CD4-positive, alpha-beta T cell treated with Interleukin-6 at 100 ng/mL for 8 hours (primary cell): ENCODE results near the gene HOXB6.
A peak's percentile ranks its signal among the peaks of the same experiment; 100 is the strongest.

Experiments used
- DNase-seq: peaks from one replicate; pipeline ENCODE4 v3.0.0-alpha.2; 2020; ENCODE audit warnings: mixed read lengths, low spot score

HOXB6 gene

DNA sequence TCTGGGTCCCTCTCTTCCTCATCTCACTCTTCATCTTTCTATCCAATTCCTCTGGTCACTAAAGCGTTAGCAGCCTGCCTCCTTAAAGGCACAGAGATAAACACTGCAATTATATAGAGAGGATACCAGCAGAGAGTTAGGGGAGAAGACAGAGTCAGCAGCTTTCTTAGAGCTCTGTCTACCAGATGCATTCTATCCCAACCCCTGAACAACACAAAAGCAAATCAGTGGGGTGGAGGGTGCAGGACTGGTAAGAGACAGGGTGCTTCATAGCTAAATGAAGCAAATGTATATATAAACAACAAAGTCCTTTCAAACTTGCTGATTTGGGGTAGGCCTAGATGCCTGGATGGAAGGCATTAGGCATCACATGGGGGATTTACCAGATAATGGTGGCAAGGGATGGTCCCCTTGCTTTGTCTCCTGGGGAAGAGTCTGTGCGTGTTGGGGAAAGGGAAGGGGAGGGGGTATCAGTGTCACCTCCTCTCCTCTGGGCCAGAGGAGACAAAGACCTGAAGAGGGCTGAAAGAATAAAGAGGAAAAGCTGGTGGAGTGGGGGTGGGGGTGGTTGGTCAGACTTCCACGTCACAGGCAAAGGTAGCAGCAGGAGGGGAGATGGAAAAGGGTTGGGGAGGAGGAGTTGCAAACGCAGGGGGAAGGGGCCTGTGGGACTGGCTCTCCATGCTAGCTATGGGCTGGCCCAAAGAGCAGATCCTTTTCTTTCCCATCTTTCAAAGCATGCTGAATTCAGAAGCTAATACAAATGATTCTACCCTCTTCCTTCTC lies 38.7 kb downstream of the HOXB6 start:
- DNase-seq = no peak

DNA sequence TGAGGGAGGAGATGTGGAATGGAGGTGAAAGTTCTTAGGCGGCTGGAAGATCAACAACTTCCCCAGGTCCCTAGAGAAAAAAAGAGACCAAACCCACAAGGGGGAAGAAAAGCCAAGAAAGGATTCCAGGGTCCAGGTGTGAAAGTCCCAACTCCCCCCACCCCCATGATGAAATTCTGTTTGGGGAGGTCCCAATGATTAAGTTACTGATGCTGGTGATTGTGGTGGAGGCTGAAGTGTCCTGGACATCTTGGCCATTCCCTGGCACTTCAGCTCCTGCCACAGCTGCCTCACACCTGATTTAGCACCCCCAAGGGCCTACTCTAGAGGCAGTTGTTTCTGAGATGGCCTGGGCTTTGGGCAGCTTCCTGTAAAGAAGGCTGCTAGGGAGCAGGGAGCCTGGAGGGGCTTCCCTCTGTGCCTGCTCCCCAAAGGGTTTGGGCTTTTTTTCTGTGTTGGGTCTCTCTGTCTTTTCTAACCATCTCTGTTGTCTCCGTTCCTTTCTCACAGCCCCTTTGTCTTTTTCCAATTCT lies 39.7 kb downstream of the HOXB6 start:
- DNase-seq = no peak

DNA sequence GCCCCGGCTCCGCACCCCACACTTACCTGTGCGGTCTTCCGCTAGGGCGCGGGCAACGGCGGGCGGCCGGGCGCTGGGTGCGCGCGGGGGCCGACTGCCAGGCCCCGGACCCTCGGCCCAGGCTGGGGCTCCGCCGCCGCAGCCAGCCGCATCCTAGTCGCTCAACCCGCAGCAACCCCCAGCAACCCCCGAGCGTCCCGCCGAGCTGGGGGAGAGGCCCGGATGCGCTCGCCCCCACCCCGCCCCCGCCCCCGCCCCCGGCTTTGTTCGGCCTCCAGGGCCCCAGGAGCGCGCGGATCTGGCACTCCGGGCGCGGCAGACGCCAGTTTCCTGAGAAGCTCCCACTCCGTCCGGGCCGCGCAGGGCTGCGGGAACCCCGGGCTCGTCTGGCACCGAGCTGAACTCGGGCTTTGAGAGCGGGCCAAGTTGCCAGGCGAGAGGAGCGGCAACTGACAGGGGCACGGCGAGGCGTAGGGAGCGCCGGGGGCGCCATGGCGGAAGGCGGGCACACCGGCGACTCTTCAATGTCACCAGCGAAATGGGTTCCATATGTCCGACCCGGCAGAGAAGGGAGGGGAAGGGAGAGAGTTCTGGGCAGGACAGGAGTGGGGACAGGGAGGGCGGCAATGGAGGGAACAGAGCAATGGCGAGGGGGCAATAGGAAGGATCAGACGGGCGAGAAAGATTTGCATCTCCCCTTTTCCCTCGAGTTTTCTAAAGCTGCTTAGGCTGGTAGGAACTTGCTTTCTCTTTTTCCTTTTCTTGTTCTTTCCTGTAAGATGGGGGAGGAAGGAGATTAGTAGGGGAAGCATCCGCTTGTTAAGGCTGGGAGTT lies 40.4 kb downstream of the HOXB6 start:
- DNase-seq = no peak

DNA sequence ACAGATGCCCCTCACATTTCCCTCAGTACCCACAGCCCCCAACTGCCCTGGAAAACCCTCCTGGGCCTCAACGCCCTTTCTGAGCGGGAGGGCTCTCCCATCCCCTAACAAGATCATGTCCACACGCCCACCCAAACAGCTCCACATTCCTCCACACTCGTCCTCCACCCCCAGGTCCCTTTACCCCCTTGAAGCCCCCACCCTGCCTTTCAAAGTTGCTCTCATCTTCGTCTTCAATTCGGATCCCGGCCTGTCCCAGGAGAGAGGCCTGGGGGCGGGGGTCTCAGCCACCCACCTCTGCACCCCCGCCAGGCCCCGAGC lies 41.0 kb downstream of the HOXB6 start:
- DNase-seq = no peak

DNA sequence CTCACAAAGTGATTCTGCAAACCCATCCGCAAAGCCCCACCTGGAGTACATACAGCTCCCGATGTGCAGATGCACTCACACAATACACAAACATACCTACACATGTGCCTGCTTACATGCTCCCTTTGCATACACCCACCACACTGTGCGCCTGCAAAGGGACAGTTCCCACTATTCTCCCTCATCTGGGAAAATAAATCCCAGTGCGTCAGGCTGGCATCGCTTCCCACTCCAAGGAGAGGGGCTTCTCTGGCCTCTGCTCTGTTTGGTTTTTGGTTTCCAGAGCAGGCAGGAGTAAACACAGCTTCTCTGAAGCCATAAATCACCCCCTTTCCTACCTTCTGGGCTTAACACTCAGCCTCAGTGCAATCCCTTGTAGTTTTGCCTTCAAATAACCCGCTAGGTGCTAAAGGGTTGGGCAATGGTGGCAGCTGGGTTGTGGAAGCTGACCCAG lies 41.4 kb downstream of the HOXB6 start:
- no peak for DNase-seq

DNA sequence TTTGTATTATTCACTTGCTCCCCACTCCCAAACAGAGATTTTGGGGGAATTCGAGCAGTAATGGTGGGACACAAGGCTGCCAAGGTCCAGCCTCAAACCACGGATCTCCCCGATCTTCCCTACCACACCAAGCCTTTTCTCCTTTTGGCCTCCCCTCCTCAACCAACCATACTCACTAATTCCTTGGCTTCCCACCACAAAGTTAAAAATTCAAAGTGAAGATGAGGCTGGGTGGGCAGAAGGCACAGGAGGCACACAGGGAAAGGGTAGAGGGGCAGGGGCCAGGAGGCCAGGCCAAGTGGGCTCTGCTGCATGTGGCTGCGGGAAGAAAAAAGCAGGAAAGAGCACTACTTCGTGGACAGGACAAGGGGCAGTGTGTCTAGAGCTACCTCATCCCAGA lies 41.9 kb downstream of the HOXB6 start:
- no peak for DNase-seq

DNA sequence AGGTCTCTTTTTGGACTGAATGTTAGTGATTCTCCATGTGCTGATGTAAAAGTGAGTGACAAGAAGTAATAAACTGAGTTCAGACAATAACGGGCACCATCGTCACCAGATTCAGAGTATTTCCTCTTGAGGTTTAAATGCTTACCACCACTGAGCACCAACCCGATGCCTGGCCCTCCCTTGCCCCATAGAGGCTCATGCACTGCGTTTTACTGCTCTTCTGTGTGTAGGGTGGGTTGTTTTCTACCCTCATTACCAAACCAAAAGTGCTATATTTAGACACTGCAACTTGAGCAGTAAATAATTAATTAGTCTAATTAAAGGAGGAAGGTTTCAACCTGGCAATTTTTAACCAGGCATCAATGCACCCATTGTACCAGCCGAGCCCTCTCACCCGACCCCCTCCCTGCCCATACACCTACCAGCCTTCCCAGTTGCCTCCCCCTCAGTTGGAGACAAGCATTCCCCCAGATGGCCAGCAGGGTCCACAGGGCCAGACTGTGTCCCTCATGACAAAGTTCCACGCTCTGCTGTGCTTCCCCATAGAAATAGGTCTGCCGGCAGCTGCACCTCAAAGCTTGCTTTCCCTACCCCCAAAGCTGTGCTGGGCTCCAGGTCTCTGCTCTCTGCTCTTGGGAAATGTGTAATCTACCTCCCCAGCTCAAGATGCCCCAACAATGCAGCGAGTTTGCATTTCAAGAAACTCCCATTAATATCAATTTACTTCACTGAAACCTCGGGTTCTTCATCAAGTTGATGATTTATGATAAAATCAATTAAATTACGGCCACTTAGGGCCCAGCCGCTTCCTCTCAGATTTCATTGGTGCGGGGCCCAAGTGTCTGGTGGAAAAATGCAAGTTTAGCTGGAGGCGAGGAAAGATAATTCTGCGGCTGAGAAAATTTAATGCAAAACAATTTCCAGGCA lies 42.6 kb downstream of the HOXB6 start:
- DNase-seq = no peak

DNA sequence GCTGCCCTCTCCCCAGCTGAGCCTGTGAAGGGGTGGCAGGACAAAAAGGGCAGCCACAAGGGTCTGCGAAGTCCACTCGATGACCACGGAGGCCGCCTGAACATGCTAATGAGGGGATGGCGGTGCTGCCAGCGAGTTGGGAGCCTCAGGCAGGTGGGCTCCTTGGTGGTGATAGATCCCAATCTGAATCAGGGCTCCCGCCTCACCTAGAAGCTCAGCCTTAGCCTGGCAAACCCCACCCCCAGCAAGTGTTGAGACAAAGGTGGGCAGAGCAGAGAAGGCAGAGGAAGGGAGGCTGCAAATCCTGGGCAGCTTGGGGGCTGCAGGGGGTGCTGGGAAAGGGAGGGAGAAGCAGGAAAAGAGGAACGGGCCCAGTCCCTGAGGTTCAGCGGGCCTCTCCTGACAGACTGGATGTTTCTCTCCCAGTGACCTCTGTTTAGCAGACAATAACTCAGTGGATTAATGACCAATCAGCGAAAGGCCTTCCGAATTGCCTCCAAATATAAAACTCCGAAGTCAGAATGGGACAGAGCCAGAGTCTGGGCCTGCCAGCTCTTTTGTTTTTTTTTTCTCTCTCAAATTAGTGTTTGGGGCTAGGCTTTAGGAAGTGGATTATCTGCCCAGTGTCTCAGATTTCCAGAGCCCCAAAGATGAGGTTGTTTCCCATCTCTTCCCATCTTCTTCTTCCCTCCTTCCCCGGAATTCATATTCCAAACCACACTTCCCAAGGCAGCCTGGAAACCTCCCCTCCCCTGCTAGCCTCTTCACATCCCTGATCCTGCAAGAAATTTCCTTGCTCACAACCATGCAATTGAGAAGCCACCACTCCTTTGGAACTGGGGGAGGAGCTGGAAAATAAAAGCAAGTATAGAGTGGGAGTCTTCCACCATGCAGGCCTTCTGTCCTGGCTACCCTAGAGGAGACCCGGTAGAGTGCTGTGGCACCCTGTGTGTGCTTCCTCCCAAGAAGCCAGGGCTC lies 44.7 kb downstream of the HOXB6 start:
- no peak for DNase-seq

DNA sequence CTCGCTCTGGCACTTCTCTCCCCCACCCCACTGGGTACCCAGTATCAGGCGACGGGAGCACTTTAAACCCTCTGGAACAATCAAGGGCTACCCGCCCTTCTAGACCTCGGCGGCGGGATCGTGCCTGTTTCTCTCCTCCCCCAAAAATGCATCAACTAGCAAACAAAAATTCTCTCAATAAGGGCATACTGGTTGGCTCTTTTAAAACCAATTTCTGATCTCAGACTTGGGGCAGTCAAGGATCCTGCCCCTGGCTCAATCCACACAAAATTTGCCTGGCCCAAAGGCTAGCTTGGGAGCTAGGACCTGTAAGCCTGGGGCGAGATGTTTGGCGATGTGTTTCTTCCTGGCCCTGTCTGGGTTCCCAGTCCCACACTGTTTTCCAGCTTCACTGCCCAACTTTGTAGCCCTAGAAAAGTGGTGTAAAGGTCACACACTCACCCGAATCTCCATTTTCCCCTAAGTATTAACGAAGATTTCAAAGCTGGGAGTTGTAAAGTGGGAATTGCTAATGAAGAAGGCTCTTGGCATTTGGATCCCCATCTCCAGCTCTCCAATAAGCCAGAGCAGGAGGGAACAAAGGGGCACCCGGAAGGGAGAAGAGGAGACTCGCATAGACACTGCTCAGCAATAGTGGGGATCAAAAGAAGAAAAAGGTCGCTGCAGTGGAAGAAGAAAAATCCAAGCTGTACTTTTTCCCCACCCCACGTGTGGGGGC lies 45.5 kb downstream of the HOXB6 start:
- no peak for DNase-seq

DNA sequence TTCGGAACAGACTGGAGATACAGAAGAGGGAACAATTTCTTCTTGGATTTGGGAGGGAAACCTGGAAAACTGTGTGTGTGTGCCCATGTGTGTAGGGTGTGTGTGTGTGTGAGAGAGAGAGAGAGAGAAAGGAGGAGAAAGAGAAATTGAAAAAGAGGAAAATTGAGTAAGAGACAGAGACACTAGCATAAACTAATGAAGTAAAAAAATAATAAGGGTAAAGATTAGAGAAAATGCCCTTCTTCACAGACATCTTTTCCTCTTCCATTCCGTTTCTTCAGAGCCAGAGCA lies 46.0 kb downstream of the HOXB6 start:
- no peak for DNase-seq

DNA sequence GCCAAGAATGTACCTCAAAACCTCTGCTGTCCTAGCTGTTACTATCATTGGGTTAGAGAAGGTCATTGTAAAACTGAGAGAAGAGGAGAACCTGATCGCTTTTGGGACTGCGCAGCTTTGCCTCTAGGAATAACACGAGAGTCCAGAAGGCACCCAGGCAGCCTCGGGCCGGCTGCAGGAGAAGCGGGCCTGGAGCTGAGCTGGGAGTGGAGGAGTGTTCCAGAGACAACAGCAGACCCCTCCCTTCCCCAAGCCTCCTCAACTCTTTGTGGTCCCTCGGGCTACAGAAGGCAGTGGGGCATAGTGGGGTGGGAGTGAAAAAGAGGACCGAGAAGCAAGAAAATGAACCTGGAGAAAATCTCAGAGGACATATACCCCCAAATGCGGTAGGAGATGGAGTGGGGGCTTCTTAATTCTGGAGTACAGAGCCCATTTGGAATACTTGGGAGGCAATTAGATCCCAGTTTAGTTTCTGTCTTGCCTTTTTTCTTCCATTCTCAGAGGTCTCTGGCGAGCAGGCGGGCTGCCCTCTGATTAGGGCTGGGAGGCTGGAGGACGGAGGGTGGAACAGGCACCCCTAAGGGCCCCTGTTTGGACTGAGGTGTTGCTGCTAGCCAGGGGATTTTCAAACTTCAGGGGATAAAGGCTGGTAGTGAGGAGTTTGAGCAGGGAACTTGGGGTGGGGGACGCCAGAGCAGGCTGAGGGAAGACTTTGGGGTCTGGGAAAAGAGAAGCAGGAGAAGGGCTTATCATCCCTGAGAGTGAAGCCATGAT lies 46.5 kb downstream of the HOXB6 start:
- no peak for DNase-seq

DNA sequence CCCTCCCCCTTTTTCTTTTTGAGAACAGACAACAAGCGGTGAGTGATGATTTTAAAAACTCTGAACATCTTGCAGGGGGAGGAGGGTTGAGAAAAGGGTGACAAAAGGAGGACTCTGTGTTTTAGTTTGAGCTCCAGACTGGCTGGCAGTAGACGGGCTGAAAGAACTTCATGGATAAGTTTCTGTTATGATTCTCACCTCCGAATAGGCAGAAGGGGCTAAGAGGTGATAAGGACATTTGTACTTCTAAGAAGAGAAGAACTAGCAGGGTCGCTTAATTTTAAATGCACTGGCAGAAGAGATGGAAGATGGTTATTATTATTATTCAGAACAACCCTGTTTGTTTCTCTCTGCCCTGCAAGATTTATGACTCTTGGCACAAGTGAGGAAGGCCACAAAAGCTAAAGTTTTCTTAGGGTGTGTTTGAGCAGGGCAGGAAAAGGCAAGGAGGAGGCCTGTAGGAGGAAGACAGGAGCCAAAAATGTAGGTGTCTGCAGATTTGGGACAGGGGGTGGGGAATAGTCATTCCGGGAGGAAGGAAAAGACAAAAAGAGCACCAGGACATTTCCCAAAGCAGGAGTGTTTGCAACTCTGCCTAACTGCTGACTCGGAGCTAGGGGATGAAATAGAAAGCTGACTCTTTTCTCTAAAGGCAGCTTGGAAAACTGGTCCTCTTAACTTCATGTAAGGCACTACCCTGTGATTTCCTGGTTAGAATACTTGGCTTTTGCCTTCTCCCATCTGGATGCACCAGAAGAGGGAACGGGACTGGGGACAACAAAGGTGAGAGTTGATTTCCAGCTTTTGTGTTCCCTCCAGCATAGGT lies 48.0 kb downstream of the HOXB6 start:
- no peak for DNase-seq

DNA sequence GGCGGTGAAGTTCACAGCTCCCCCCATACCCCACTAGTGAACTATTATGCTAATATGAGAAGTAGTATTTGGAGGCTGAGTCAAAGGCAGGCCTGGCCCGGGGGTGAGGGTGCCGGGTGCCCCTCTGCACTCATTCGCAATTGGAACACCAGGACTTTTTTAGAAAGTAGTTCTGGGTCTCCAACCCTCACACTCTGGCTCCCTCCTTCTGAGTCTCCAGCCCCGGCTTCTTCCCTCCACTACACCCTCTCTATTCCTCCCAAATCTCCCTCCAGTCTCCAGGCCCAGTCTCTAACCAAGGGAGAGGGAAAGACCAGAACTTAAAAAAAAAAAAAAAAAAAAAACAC lies 48.6 kb downstream of the HOXB6 start:
- DNase-seq = no peak

DNA sequence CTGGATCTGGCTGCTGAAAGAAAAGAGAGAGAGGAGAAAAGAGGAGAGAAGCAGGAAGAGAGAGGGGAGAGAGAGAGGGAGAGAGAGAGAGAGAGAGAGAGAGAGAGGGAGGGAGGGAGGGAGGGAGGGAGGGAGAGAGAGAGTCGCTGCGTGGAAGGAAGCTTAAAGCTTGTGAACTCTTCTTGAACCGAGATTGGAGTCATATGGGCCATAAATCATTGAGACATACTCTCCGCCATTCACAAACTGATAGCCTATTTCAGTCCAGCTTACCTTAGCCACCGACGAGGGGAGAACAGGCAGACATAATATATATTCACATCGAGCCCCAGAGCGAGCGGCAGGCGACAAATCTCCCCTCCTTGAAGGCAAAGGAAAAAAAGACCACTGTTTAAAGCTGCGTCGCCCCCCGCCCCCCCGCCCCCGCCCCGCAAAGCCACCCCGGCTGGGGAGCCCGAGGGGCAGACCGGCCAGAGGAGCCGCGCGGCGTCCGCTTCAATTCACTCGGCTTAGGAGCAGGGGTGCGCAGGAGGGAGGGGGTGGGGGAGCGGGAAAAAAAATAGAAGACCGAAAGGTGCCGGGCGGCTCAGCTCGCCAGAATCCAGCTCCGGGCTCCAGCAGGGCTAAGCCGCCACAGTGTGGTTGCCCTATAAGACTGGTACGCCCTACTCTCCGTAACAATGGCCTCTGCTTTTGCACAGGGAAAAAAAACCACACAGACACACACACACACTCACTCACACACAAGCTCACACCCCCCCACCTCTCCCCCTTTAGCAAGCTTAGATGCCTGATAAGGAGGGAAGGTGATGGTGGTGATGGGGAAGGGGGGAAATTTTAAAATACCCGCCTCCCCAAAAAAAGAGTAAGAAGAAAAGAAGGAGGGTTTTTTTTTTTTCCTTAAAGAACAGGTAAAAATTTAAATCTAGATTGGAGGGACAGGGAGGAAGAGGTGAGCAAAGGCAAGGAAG lies 49.2 kb downstream of the HOXB6 start:
- DNase-seq = peak; percentile 20

DNA sequence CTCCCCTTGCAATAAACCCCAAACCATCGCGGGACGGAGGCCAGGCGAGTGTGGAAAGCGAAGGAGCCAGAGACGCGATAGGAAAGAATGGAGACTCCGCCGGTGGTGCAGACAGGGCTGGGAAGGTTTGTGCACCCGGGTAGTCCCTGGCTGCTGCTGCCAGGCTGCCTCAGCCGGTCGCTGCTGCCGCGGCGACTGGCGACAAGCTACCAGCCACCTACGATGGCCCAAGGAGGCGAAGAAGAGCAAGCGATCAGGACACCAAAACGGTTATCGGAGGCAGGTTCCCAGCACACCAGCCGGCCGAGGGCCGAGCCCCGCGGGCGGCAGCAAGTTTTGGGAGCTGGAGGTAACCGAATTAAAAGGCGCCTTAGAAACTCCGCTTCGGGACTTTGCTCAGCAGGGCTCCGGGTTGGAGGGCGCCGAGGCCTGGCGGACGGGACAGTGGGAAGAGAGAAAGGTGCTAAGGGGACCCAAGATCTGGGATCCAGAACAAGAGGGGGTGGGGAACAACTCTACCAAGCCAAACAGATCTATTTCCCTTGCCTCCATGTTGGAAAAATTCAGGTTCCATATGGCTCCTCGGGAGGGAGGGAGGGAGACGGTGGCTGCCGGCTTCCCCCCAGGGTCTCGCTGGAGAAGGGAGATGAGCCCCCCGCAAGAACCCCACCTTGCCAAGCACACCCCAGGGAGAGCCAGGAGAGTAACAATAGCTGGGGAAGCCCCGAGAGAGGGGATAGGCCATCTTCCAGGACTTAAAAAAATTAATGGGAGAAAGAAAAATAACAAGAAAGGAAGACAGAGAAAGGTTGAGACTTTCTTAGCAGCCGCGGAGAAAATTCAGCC lies 50.2 kb downstream of the HOXB6 start:
- DNase-seq = no peak

DNA sequence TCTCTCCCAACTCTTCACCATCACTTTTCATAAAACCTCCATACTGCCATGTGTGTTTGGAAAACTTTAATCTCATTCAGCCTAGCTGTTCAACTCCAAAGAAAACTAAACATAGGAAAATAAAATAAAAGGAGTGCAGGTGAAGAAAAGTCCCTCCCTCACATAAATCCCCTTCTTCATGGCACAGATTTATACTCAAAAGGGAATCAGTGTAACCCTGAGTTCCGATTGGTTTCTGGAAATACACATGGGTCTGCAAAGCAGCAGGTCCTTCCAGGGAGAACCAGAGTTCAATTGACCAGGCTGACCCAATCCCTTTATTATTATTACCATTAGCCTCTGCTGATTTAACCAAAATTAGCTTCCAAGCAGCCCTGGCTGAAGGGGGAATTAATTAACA lies 51.0 kb downstream of the HOXB6 start:
- no peak for DNase-seq

DNA sequence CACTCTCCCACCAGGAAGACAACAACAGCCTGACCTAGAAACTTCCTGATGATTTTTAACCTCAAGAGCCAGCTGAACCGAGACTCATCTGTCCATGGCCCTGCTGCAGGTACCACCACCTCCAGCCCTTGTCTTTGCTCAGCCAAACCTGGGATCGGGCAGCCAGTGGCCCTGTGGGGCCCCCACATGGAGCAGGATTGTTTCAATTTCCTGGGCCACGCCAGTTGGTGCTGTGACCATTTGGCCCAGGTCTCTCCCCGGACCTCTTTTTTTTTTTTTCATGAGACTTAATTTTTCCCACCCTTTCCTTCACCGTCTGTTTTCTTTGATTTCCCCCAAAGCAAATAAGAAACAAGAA lies 51.6 kb downstream of the HOXB6 start:
- no peak for DNase-seq
